GM18870 (cell line): ENCODE measurements around the gene PSMD7.

Experiments used
- ATAC-seq: cut with Tn5 transposase; IDR thresholded peaks from one replicate; pipeline ENCODE4 v1.9.1; 2021; ENCODE audit warnings: moderate library complexity; ENCODE audit not compliant: unreplicated experiment

PSMD7 gene

DNA sequence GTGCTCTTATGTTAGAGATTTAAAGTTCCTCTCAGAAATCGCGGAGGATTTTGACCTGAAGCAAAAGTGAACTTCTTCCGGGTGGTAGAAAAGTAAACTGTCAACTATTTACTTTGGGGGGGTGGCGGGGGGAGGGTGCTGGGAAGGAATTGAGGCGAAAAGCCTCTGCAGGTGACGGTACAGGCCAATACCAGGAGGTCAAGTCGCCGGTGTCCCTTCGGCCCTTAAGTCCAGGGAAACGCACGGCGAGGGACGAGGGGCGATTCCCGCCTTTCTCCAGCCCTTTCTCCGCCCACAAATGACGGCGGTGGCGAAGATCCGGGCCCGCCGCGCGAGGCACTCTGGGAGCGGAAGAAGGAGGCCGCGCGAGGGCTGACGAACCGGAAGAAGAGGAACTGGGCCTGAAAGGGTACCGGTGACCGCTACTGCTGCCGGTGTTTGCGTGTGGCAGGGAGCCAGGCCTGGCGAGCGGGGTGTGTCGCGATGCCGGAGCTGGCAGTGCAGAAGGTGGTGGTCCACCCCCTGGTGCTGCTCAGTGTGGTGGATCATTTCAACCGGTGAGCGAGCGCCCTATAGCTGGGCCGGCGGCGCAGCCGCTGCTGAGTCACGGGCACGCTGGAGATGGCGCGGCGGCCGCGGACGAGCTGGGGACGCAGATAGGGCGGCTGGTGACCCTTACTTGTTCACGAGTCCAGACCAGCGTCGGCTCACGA lies at the start of gene PSMD7:
Gene PSMD7 (plus strand): TSS at position 383 of the 713 bp plus-strand sequence. CDS start 101 bp downstream, at position 484.
- ATAC-seq = peak; percentile 80

DNA sequence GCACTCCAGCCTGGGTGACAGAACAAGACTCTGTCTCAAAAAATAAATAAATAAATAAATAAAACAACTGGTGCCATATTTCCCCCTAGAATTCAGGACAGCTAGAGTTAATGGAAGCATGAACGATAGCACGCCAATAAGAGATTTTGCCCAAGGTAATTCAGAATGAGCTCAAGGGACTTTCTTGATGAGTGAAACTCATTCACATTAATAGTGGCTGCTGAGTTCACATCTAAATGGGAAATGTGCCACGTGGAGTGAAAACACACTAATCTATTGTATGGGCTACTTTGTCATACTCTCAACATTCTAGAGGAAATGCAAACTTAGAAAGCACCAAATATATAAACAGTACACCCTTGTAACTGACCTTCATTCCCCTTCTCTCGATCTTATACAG lies 47.4 kb upstream of the PSMD7 start:
- ATAC-seq = no peak

DNA sequence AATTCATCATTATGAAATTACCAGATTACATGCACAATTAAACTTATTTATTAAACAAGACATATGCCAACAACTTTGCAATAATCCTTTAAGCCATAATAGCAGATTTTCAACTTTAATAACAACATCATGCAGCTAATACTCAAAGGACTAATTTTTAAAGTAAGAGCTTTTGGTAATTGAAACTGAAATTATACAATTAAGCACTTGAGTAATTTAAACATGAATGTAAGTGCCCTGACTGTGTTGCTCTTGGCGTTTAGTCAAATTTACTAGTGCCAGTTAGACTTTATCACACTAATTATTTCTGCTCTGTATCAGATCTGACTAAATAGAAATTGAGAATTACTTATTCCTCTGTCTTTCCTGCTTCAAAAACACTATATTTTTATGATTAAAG lies 46.8 kb upstream of the PSMD7 start:
- no peak for ATAC-seq

DNA sequence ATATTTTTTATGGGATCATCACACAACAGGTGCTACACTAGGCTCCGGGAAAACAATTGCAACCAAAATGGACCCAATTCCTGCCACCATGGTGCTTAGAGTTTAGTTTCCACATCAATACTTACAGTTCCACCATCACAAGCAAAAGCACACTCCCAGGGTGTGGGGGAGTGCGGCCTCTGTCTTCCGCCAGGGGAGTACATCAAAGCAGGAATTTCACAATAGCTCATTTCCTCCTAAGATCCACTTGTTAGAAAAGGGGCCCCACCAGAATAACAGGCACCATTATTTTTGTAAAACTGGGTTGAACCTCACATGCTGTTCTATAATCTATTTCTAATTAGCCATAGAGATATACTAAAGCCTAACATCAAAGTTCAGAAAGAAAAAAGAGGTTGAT lies 44.3 kb upstream of the PSMD7 start:
- no peak for ATAC-seq

DNA sequence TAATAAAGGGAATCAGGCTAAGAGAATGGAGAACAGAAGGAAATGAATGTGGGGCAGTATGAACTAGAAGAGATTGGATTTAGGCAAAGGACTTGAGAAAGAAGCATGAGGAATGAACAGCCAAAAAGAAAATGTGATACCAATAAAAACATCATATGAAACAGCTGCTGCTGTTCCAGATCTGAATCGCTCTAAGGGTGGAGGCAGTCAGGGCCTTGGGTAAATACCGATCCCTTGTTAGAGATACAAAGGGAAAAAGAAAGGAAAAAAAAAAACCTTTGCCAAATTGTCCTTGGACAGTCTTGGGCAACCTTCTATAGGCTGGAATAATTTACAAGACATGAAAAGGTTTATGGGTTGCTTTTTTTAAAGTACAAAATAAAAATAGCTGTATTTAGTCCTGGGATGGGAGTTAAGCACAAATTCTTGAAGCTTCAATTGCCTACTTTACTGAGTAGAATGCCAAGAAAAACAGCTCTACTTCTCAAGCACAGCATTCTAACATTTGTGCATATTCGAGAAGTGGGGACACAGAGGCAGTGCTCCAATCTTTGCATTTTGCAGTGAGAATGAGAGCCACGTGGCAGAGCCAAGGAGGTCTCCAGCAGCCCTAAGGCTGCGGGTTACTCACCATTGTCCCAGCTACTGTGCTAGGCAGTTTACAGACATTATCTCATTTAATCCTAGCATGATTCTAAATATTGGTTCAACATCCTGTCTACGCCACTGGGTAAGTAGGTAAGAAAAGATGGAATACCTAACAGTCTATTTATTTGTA lies 43.3 kb upstream of the PSMD7 start:
- no peak for ATAC-seq

DNA sequence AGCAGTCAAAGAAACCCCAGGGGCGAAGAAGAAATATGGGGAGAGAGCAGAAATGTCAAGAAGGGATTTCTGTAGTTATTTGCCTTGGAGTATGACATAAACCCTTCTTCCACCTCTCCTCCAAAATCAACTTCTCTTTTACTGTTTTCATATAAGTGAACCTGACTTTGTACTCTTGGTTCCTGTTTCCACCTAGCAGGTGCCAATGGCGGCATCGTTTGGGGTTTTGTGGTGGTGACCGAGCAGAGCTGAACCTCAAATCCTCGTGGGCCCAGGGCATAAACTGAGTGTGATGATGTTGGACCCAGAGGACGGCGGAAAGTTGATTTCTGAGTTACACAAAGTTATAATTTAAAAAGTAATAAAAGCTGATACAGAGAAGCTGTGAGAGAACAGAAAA lies 39.6 kb upstream of the PSMD7 start:
- no peak for ATAC-seq

DNA sequence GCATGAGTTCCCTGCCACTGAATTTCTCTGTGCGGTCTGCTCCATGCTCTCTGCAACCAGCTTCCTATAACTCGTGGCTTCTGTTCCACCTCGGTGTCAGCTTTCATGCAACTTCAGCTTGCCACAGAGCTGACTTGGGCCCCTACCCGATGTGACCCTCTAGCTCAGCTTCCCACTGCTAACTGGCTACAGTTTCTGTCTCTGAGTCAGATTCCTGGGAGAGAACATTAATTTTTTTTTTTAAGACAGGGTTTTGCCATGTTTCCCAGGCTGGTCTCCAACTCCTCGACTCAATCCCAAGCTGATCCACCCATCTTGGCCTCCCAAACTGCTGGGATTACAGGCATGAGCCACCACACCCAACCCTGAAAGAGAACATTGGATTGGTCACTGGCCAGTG lies 35.5 kb upstream of the PSMD7 start:
- ATAC-seq = no peak

DNA sequence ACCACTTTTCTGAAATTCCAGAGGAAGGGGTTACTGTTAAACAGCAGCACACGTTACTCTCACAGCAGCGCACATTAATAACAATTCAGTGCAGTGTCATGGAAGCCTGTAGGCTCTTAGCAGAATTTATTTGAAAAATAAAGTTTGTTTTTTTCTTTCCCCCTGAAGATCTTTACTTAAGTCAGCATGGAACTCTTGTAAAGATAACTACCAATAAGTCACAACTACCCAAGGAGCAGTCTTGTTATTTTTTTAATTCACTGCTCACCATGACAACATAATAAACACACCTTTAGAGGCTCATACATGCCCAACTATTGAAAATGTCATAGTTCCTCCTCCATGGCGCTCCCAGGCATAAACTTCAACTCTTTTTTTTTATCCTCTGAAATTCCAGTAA lies 31.8 kb upstream of the PSMD7 start:
- ATAC-seq = no peak

DNA sequence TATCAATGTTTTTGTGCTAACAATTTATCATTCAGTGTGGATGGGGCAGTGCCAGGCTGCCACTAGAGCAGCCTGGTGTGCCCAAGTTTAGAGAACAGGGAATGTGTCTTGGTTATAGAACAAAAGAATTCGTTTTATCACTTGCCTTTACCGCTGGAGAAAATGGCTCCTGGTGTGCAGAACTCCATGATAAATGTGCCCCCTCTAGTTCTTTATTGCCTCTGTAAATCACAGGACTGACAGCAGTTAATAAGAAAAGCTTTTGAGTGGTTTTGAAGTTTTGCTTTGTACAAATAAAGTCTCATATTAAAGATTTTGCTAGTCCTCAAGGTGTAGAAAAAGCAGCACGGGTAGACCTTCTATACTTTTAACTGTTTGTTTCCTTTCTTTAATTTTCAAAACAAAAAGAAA lies 28.2 kb upstream of the PSMD7 start:
- no peak for ATAC-seq

DNA sequence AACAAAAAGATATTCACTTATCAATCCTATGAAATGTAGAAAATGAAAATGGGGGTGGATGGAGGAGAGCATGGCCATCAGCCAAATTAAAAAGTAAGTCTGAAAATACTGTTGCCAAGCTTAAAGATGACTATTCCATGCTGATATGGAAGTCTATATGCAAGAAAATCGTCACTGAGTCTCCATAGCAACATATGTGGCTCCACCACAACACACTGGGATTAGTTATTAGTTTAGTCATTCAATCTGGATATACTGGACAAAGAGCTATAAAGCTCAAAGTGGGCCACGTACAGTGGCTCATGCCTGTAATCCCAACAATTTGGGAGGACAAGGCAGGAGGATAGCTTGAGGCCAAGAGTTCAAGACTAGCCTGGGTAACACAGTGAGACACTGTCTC lies 24.7 kb upstream of the PSMD7 start:
- ATAC-seq = no peak

DNA sequence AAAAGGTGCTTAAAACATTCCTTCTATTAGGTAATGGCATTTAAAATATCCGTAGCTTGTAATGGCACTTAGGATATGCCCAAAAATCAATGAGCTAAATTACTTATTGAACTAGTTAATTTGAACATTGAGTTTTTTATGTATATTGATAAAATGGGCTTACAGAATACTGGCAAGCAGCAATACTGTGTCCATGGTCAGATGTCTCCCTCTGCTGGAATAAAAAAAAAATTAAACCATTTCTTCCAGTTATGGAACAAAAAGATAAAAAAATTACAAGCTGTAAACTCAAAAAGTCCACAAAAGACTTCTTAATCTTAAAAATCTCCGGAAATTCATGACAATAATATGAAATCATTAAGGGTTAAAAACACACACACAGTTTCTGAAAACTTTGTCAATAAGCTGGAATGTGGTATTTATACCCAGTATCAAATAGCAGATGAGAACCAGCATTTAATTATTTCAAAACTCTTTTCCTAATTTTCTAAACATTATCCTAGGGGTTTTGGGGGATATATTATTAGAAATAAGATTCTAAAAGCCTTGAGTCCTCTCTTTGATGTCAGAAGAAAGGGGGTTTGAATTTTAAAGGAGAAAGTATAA lies 21.5 kb upstream of the PSMD7 start:
- ATAC-seq = no peak

DNA sequence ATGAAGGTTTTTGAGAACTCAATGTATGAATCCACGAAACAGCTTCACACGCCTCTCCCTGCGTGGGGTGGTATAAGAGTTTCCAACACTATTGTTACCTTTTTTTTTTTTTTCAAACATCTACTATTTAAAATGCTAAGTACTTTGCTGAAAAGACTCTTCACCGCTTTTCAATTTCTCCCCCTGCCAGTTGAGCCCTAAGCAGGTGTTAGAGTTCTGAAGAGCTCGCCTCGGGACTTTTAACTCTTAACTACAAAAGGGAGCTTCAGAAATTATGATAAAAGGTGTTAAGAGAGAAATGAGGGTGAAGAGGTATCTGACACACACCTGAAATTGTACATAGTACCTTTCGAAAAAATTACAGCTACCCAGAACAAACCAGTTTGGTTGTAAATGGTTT lies 20.9 kb upstream of the PSMD7 start:
- ATAC-seq = no peak

DNA sequence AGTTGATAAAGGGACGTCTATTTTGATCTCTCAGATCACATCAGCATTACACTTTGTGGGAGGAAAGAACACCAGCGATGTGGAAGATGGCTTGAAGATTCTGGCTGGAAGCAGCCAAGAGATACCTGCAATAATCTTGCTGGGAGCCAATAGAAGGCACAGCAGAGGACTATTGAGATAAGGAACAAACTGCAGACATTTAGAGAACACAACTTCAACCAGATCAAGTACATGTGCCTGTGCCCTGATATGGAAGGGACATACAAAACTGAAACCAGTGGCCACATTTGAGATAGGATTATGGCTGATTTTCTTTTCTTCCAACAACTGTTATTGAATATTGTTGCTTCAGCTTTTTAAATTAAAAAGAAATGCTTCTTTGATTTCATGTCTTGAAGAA lies 18.6 kb upstream of the PSMD7 start:
- ATAC-seq = no peak

DNA sequence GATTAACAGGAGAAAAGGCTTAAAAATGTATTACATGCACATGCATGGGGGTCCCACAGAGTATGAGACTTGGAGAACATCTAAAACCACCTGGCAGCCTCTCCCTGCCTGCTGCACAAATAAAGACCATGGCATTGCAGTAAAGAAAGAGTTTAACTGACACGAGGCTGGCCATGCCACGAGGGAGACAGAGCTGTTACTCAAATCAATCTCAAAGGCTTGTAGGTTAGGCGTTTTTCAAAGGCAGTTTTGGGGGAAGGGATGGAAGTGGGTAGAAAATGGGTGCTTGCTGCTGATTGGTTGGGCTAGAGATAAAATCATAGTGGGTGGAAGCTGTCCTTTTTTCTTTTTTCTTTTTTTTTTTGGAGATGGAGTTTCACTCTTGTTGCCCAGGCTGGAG lies 17.3 kb upstream of the PSMD7 start:
- no peak for ATAC-seq

DNA sequence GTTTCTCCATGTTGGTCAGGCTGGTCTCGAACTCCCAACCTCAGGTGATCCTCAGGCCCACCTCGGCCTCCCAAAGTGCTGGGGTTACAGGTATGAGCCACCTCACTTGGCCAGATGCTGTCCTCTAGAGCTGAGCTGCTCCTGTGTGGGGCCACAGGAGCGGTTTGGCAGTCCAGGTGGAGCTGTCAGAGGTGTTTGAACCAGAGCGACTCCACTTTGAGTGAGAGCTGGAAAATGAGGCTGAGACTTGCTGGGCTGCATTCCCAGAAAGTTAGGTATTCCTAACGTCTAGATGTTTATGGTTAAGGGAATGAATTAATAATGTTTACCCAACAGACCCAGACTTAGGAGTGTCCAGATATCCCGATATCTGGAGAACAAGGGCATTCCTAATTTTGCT lies 16.8 kb upstream of the PSMD7 start:
- no peak for ATAC-seq

DNA sequence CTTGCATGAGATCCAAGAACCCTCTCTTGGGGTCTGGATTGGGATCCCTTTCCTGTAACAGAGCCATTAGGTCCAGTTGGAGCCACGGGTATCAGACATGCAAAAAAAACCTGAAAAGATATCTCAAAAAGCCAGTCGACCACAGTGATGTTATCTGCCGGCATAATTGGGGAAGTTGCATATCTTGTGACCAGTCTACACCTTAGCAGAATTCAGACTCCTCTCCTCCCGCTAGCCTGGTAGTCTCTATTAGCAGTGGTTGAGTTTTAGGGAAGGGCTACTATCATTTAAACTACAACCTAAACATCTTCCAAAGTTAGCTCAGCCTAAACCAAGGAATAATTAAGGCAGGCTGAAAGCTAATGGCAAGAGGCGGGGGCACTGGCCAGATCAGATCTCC lies 16.2 kb upstream of the PSMD7 start:
- no peak for ATAC-seq

DNA sequence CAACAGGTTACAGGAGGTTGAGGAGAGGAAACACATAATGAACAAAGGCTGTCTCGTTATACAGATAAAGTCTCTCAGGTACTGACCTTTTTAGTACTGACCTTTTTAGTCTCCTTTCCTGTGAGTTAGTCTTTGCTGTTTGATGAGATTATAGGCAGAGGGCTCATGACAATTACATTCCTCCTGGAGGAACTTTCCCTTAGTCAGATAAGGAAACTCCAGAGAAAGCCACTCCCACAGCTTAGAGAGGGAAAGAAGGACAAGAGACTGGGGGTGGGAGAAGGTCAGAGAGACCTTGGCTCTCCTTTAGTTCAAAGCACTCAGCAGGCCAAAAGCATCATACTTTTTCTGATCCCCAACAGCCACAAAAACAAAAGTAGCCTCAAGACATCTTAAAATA lies 15.3 kb upstream of the PSMD7 start:
- ATAC-seq = no peak

DNA sequence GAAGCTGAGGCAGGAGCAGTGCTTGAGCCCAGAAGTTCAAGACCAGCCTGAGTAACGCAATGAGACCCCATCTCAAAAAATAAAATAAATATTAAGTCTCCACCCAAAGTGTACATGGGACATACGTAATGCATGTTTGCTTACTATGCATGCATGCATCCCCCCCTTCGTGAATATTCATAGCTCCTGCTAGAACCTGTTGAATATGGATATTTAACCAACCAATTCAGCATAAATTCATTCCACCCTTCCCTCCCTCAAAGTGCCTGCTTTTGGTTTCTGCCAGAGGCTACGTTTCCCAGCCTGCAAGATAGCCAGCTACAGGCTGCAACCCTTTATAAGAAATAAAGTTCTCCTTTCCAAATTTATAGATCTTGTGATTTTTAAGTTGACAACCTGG lies 12.9 kb upstream of the PSMD7 start:
- ATAC-seq = no peak

DNA sequence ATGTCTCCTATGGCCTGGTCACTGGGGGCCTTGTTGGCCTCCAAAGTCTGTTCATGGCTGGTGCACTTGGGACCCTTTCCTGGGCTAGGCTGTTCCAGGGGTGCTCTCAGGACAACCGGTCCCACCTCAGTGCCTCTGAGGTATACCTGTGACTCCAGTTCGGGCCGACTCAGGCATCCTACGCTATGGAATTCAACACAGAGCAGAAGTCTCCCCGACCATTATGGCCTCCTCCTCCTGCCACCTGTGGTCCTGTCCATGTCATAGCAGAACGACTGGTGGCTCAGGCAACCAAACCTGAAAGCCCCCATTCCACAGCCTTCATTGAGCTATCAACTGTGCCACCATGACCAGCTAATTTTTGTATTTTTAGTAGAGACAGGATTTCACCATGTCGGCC lies 8.5 kb upstream of the PSMD7 start:
- no peak for ATAC-seq

DNA sequence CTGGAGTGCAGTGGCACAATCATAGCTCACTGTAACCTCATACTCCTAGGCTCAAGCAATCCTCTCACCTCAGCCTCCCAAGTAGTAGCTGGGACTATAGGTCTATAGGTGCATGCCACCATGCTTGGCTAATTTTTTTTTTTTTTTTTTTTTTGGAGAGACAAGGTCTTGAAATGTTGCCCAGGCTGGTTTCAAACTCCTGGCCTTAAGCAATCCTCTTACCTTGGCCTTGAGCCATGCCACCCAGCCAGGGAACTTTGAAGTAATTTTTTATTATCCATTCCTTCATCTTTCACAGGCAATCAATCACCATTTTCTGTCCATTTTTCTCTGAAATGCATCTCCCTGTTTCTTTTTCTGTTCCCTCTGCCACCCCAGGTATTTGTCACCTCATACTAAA lies 6.3 kb upstream of the PSMD7 start:
- ATAC-seq = no peak

DNA sequence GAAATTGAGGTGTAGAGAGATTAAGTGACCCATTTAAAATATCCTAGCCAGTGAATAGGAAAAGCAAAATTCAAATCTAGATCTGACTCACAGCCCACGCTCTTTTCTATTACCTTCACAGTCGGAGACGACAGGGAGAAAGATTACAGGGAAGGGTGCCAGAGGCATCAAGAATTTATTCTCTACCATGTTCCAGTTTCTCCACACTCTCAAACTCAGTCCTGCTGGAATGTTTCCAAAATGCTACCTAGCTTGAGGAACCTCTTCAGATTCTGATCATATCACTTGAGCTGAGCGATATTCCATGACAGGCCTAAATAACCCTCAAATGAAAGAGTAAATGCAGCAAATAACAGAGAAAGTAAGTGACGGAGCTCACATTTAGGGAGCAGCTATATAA lies 5.4 kb upstream of the PSMD7 start:
- ATAC-seq = no peak

DNA sequence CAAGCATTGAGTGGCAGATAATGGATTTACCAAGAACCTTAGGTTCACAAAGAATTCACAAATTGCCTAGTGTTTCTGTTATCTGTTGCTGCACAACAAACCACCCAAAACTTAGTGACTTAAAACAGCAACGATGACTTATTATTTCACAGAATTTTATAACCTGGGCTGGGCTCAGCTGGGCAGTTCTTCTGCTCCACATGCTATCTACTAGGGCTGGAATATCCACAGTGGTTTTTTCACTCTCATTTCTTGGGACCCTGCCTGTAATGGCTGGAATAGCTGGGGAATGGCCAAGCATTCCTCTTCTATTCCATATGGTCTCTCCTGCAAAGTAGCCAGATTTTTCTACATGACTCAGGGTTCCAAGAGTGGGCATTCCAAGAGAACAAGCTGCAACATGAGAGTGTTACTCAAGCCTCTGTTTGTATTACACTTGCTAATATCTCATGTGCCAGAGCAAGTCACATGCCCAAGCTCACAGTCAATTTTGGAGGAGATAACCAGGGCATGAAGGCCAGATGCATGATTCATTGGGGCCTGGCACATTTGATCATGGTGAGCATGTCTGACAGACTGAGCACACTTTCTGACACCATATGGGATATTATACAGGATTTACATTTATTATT lies 4.9 kb upstream of the PSMD7 start:
- no peak for ATAC-seq
